DMS114 treated with DMSO at 0.1 percent for 48 hours (cell line): ENCODE measurements around the gene HHATL.

ENCODE experiments used
- DNase-seq: peaks from one replicate; lab custom pipeline; 2025; ENCODE audit not compliant: unreplicated experiment; lab: John Stamatoyannopoulos, UW

The HHATL gene

GRCh38 chr3:42699511-42699971 is 3.1 kb downstream of the HHATL start:
- DNase-seq = no peak

GRCh38 chr3:42698911-42699230 is 3.7 kb downstream of the HHATL start:
- DNase-seq = no peak

DNA sequence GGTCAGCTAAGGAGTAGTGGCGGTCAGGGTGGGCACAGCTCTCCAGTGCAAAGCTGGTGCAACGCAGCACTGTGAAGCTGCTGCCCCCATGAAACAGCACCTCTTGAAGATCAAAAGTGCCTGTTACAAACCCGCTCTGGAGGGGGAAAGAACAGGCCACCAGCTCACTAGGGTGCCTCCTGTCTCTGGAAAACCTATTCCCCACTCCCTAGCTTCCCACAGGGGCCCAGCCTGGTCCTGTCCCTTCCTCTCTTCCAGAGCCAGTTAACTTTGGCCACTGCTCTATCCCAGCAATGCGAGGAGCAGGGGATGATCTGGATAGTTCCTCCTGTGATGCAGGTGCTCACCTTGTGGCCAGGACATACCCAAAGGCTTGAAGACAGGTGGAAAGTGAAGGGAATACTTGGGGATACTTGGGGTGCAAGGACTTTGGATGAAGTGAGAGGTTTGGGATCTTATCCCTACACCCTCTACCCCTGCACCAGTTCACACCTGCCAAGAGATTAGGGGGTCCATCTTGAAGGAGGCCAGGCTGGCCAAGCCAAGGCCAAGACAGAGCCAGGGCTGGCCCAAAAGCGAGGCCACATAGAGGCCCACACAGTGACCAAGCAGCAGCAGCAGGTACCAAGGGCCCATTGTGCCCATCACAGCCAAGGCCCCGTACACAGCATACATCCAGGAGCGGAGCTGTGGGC is 4.2 kb downstream of the HHATL start:
- DNase-seq = no peak

DNA sequence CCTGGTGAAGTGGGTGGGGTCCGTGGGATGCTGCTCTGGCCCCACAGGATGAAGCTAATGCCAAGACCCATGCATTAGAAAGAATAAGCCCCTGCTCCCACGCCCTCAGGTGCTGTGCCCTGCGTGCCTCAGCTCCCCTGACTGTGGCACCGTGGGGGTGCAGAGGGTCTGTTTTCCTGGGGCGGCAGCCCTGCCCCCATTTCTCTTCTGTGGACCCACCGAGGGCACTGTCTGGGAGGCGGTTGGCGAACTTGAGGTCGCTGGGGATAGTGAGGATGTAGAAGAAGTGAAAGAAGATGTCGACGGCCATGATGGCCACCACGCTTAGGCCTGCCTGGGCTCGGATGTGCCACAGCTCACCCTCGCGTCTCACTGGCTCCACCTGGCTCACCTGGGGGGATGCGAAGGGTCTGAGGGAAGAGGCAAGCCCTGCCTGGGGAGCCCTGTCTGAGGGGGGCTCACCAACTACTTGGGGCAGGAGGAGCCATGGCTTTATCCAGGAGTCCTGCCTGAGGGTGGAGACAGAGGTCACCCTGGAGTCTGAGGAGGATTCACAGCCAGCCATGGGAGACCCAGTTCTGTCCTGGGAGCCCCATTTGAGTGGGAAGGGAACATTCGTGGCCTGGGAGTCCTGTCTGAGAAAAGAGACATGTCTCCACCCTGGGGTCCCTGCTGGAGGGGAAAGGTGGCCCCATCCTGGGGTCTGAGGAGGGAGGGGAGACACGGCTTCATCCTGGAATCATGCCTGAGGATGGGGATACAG is 5.1 kb downstream of the HHATL start:
- no peak for DNase-seq

DNA sequence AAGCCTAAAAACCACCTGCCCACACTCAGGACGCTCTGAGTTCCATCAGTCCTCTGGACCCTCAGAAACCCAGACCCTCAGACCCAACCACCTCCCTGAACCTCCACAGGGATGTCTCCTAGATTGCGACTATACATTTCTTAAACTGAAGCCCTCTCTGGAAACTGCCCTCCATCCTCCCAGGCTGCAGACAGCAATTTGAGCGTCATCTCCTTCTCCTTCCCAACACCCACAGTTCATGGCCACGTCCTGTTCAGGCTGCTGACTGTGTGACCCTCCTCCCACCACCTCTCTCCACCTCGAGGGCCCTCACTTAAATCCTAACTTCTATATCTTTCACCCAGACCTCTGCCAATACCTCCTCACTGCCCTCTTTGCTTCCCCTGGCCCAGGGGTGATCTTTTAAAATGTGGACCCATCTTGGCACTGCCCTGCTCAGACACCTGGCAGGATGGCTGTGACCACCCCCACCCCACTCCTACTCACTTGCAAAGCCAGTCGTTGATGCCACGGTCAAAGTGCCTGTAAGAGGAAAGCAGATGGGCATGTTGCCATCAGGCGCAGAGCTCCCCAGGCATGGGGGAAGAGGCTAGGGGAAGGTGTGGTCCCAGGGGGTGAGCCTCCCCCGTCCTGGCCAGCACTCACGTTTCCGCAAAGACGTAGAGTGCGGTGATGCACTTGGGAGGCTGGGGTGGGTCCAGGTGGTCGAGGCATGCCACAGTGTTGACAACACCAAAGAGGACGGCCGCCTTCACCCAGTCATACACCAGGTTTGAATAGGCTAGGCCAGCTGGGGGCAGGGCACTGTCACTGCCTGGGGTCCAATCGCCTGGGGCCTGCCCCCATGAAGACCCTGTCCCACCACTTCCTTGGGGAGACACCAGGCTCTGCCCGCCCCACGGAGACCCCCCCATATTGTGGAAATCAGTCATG is 6.0 kb downstream of the HHATL start:
- DNase-seq = no peak

GRCh38 chr3:42694366-42694765 is 8.2 kb downstream of the HHATL start:
- no peak for DNase-seq

DNA sequence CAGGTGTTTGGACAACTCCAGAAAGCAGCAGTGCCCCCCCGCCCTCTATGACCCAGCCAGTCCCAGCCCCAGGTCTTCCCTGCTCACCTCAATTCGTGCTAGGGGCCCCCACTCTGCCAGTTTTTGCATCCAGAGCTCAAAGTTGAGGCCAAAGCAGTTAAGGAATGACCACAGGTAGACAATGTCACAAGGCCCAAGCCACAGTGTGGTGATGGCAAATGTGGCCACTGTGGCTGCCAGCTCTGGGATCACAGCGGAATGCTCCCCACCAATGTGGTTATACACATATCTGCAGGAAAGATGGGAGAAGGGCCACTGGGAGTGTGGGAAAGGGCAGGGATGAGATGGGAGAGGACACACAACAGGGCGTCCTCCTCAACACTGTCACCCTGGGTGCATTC is 9.1 kb downstream of the HHATL start:
- no peak for DNase-seq

- DNase-seq = no peak
Observed at GRCh38 chr3:42692667-42693529, 9.7 kb downstream of the HHATL start.

DNA sequence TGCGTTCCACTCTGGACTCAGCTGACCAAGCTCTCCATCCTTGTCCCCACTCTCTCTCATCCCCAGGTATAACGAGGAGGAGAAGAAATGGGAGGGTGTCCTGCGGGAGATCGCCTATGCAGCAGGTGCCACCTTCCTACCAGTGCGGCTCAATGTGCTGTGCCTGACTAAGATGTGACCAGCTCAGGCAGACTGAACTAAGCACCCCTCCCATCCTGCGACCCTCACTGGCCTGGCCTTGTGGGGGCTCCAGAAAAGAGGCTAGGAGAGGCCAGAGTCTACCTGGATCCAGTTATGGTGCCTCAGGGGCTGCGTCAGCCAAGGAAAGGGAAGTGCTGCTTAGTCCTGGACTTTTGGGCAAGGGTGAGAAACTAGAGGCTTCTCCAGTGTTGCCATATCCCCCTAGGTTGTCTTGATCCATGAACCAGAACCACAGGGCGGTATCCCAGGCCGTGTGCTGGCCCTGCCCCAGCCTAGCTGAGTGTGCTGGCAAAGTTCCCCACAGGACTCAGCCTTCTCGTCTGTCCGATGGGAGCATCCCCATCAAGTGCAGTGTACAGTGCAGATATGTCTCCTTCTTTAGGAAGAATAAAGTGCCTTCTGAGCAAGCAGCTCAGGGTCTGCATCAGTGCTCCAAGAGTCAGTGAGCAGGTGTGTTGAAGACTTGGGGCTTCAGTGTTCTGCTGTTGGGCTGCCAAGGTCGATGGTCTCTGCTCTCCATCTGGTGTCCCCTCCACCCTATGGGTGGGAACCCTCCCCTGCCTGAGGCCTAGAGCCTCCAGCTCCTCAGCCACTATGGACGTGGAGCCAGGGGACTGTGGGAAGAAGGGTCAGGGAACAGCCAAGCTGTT is 10.6 kb downstream of the HHATL start:
- no peak for DNase-seq

GRCh38 chr3:42690766-42691680 is 11.6 kb downstream of the HHATL start:
- DNase-seq = no peak

DNA sequence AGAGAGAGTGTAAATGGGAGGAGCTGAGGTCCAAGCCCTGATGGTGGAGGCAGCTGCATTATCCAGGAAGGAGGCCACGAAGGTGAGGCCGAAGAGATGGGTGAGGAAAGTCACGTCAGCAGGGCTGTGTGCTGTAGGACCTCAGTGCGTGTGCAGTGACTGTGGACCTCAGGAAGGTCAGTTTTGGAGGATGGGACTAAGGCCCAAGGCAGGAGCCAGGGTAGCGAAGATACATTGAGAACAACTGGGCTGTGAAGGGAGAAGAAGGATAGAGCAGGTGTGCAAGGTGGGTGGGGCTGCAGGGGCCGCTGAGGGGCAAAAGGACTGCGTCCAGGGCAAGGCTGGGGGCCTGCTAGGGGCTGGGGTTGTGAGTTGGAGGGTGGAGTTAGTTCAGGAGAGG is 12.4 kb downstream of the HHATL start:
- DNase-seq = no peak

DNA sequence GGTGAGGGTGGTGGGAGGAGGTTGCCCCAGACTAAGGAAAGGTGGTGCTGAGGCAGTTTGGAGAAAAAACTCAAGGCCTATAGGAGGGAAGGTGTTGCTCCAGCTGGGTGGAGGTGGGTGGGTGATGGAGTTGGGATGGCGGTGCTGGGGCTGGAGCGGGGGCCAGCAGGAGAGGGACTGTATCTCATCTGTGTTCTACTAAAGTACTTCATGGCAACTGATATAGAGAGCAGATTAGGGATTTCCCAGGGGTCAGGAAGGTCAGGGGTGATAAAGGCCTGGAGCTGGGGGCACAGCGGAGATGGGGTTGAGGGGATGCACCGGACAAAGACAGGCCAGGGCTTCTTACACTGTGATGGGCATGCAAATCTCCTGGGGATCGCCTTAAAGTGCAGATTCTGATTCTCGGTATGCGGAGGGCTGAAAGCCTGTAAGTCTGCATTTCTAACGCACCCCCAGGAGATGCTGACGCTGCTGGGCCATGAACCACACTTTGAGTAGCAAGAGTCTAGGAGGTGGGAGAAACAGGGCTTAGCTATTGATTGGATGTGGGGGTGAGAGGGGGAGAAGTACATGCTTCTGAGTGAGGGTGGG is 13.1 kb downstream of the HHATL start:
- no peak for DNase-seq

DNA sequence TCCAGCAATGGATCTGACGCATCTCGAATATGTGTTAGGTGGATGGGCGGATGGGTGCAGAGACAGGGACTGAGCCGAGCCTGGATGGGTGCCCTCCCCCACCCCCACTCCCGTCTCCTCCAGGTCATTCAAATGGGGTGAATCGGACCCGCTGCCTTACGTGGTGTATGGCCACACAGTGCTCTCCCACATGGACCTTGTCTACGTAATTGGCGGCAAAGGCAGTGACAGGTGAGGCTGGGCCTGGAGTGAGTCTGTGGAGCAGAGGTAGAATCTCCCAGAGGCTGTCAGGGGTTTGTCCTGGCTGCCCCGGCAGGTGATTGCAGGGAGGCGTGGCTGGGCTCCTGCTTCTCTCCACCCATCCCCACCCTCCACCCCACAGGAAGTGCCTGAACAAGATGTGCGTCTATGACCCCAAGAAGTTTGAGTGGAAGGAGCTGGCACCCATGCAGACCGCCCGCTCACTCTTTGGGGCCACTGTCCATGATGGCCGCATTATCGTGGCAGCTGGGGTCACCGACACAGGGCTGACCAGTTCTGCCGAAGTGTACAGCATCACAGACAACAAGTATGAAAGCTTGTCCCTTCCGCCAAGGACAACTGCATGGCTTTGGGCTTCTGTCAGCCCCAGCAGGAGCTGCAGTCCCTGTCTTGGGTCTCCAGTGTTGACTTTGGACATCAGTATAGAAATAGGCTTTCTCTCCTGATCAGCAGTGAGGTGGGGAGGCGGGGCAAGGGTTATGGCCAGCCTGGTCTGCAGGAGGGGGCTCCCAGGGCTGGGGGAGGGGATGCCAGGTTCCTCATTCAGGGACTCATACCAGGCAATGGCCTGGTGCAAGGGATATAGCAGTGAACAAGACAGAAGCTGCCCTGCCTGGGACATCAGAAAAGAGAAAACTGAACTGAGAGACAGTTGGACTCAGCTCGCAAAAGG is 13.8 kb downstream of the HHATL start:
- no peak for DNase-seq

DNA sequence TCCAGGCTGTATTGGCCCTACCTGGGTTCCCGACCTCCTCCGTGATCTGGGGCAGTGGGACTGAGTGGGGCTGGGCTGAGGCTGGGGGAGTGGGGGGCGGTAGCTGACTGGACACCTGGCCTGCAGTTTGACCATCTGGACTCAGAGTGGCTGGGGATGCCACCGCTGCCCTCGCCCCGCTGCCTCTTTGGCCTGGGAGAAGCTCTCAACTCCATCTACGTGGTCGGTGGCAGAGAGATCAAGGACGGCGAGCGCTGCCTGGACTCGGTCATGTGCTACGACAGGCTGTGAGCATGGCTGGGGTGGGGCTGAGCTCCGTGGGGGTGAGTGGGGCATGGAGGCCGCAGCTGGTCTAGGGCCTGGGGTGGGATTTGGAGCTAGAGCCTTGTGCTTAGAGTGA is 14.6 kb downstream of the HHATL start:
- no peak for DNase-seq

GRCh38 chr3:42686832-42687650 is 15.6 kb downstream of the HHATL start:
- DNase-seq = no peak
